Left colon (tissue), 2 donors: ENCODE results near the gene NMUR1. TPM values are rescaled to one million over a fixed set of nuclear protein-coding genes. Genes with fewer than 3 reads are reported as not detected.
"Not testable (repeated sequence)": the region's sequence is repeated elsewhere in the genome, so short reads cannot be mapped to it uniquely, and the experiment has no call there.

Source experiments
- ATAC-seq: fragments of 200-7000 bp; cut with Tn5 transposase; one replicate; pipeline ENCODE4 v1.9.1; 2020; ENCODE audit warnings: mild to moderate bottlenecking, moderate library complexity
- DNase-seq, 2 donors: peaks; one replicate each; pipeline ENCODE4 v3.0.0-alpha.2; 2020
- intact Hi-C, 2 donors: fragments of 100-400 bp; cut with DNase I in 1 of 2; cut with micrococcal nuclease in 1 of 2; formaldehyde crosslinking; loops; one replicate each; pipeline versions ENCODE4 v1.11.2 to v1.14.0; 2022; cut with DNase I, micrococcal nuclease
- total RNA-seq, 2 donors: library from RNA; stranded (reverse); fragmentation: NEBNext Ultra II Directional; extraction: Animal tissue kit (Norgen Biotek cat#: 25700); gene quantifications; one replicate each; pipeline ENCODE4 v1.2.1, GENCODE V29; 2021
- donor health status: DM: no; HTN: no; CAD: no.
- donor health status: DM: yes; HTN: yes; CAD: no.

The NMUR1 gene
- total RNA-seq, 2 donors from 2014 or later, result 0.15 to 1.3 TPM

DNA sequence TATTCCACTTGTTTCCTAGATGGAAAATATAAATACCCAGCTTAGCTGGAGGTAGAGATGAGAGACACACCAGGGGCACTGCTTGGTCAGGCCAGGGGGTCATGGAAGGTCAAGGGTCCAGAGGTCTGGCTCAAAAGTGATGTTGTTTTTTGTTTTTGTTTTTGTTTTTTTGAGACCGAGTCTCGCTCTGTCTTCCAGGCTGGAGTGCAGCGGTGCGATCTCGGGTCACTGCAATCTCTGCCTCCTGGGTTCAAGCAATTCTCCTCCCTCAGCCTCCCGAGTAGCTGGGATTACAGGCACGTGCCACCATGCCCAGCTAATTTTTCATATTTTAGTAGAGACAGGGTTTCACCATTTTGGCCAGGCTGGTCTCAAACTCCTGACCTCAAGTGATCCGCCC, 26.3 kb upstream of the NMUR1 start:
- not testable (repeated sequence) for DNase-seq, ATAC-seq
- intact Hi-C loops, result loop anchor here in 1 of 2 donors (5.0 kb wide), 1 partner anchor 39 kb away; no protein-coding TSS in a partner anchor

- intact Hi-C loops, result loop anchor here in 1 of 2 donors (5.0 kb wide), 1 partner anchor 38 kb away; no protein-coding TSS in a partner anchor
- DNase-seq, result peak; percentile 62 to 67
- peak; percentile 60 for ATAC-seq
Measured at GRCh38 chr2:231554748-231555545, 24.7 kb upstream of the NMUR1 start.

DNA sequence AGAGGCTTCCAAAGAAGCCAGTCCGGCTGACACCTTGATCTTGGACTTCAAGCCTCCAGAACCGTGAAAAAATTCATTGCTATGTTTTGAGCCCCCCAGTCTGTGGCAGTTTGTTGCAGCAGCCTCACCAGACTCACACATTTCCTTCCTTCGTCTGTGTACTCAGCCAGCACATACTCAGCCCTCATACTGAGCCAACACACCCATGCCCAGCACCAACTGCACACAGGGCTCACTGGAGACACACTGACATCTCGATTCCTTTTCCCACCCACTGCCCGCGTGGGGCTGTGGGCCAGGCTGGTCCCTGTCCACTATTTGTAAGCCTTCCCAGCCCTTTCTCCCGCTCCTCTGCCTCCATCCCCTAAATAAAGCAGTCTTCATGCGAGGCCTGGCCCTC, 24.1 kb upstream of the NMUR1 start:
- intact Hi-C loops, result no loop called here
- no peak for DNase-seq
- no peak for ATAC-seq

DNA sequence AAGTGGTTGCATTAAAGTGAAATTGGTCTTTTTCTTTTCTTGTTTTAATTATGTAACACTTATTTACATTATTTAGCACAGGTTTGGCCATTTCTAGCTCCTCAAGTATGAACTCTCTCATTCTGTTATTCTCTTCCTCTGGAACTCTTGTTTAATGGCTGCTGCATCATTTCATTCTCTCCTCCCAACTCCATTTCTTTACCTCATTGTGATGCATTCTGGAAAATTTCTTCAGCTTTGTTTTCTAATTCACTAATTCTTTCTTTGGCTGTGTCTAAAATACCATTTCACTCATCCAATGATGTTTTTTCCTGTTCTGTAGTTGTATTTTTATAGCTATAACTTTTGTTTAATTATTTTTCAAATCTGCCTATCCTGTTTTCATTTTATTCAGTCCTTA, 22.5 kb upstream of the NMUR1 start:
- no peak for DNase-seq
- ATAC-seq, result no peak
- intact Hi-C loops, result no loop called here

GRCh38 chr2:231549446-231550239, 19.4 kb upstream of the NMUR1 start:
- intact Hi-C loops, result no loop called here
- DNase-seq, result no peak
- ATAC-seq, result no peak

GRCh38 chr2:231548752-231549151, 18.5 kb upstream of the NMUR1 start:
- no peak for ATAC-seq
- DNase-seq, result no peak
- intact Hi-C loops, result no loop called here

GRCh38 chr2:231547315-231548110, 17.3 kb upstream of the NMUR1 start:
- DNase-seq (no peak), ATAC-seq (no peak)
- intact Hi-C loops, result no loop called here

GRCh38 chr2:231546014-231546715, 15.9 kb upstream of the NMUR1 start:
- intact Hi-C loops, result no loop called here
- ATAC-seq (no peak), DNase-seq (no peak)

GRCh38 chr2:231545105-231545902, 15.1 kb upstream of the NMUR1 start:
- DNase-seq, result peak; percentile 38 to 51
- intact Hi-C loops, result no loop called here
- peak; percentile 62 for ATAC-seq

GRCh38 chr2:231542136-231542535, 11.9 kb upstream of the NMUR1 start:
- ATAC-seq, result no peak
- intact Hi-C loops, result no loop called here

DNA sequence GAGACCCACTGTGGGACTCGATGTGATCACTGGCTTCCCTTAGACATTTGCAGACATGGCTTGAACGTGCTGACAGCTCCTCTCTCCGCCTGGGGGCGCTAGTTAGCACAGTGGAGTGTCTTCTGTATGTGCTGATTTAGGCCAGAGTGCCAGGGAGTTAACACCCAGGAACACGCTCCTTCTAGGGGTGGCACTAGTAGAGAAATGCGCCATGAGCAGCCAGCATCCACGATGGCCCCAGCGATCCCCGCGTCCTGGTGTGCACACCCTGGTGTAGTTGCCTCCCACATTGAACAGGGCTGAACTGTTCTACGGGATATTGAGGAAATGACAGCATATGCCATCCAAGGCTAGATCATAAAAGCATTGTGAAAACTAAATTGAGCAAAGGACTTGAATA, 11.4 kb upstream of the NMUR1 start:
- no peak for ATAC-seq
- intact Hi-C loops, result no loop called here
- no peak for DNase-seq

More at GRCh38 chr2:231542136-231542535, 11.9 kb upstream of the NMUR1 start:
- no peak for DNase-seq

GRCh38 chr2:231539991-231540390, 9.7 kb upstream of the NMUR1 start:
- DNase-seq (no peak), ATAC-seq (no peak)
- intact Hi-C loops, result loop anchor here in 1 of 2 donors (10.0 kb wide), 1 partner anchor 55 kb away; the partner anchor contains the start of gene TEX44

DNA sequence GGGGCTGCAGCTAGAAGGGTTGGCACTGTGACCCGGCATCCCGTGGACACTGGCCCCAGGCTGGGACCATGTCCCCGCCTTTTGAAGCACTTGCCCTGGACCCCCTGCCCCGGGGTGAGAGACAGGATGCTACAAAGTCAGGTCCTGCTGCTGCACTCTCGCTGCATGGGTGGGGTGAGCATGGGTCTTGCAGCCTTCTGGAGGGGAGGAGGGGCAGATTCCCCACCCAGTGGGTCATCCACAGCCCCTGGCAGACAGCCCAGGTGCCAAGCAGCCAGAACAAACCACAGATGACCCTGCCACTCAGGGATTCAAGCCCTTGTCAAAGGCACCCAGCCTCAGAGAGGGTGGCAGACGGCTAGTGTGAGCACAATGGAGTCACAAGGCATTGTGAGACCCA, 5.7 kb upstream of the NMUR1 start:
- ATAC-seq (no peak), DNase-seq (no peak)
- intact Hi-C loops, result loop anchor here in 1 of 2 donors (10.0 kb wide), 1 partner anchor 59 kb away; the partner anchor contains the start of gene TEX44

DNA sequence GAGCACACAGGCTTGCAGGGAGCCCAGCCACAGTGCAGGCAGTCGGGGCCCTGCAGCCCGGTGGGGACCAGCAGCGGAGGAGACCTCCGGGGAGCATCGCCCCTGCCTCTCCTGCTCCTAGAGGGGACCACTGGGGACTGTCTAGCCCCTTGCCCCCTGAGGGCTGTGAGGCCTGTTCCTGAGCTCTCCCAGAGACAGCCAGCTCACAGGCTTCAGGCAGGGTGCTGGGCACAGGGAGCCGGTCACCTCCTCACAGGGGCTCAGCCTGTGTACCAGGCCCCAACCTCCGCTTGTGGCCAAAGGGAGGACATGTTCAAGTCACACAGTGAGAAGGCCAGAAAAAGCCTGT, 3.5 kb upstream of the NMUR1 start:
- ATAC-seq (no peak), DNase-seq (no peak)
- intact Hi-C loops, result loop anchor here in 1 of 2 donors (10.0 kb wide), 1 partner anchor 61 kb away; the partner anchor contains the start of gene TEX44

GRCh38 chr2:231533086-231533776, 3.0 kb upstream of the NMUR1 start:
- intact Hi-C loops, result loop anchor here in 1 of 2 donors (10.0 kb wide), 1 partner anchor 62 kb away; the partner anchor contains the start of gene TEX44
- ATAC-seq, result no peak
- no peak for DNase-seq

GRCh38 chr2:231532756-231533035, 2.5 kb upstream of the NMUR1 start:
- ATAC-seq (no peak), DNase-seq (no peak)
- intact Hi-C loops, result loop anchor here in 1 of 2 donors (10.0 kb wide), 1 partner anchor 62 kb away; the partner anchor contains the start of gene TEX44
